Inflammatory macrophage treated with lipopolysaccharide for 1 hour (primary cell): ENCODE measurements around the gene PATL2.
"Not testable (repeated sequence)": the region's sequence is repeated elsewhere in the genome, so short reads cannot be mapped to it uniquely, and the experiment has no call there.

Source experiments
- DNase-seq, 2 donors: peaks; one replicate each; pipeline ENCODE4 v3.0.0-alpha.2; 2020 to 2022

Gene PATL2

DNA sequence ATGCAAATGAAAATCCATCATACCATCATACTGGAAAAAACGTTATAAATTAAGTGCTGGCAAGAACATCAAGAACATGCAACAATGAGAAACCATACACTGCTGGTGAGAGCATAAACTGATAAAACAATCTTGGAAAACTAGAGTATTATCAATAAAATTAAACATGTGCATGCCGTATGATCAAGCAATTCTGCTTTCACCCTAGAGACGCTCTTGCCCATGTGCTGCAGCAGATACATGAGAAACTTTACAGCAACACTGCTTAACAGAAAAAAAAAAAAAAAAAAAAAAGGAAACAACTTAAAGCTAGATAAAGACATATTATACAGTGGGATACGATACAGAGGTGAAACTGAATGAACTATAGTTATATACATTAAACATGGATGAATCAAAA, 69.5 kb downstream of the PATL2 start:
- no peak for DNase-seq

DNA sequence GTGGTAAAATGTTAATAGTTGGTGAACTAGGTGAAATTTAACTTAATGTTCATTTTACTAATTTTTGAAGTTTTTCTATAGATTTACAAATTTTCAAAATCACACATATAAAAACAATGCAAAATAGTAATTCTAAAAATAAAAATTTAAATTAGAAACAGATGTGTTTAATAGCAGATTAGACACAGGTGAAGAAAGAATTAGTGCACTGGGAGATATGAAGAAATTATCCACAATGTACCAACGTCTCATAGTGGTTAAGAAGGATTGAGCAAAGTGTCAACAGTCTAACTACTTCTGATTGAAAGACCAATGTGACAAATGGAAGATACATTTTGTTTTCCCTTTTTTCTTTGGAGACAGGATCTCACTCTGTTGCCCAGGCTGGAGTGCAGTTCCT, 74.1 kb downstream of the PATL2 start:
- DNase-seq, result no peak

DNA sequence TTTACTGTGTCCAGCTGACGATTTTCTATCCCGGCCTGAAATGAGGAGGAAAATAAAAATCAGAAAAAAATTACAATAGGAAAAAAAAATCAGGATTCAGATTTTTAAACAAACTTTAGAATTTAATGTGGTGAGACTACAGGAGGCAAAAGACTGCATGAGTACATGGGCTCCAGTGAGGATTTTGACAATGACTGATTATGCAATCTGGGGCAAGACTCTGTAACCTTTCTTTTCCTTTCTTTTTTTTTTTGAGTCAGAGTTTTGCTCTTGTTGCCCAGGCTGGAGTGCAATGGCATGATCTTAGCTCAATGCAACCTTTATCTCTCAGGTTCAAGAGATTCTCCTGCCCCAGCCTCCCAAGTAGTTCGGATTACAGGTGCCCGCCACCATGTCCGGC, 77.5 kb downstream of the PATL2 start:
- peak; percentile 72 to 80 for DNase-seq

DNA sequence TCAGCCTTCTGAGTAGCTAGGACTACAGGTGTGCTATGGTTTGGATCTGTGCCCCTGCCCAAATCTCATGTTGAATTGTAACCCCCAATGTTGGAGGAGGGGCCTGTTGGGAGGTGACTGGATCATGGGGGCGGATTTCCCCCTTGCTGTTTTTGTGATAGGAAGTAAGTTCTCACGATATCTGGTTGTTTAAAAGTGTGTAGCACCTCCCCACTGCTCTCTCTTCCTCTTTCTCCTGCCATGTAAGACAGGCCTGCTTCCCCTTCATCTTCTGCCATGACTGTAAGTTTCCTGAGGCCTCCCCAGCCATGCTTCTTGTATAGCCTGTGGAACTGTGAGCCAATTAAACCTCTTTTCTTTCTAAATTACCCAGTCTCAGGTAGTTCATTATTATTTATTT, 85.8 kb downstream of the PATL2 start:
- DNase-seq, result not testable (repeated sequence)

DNA sequence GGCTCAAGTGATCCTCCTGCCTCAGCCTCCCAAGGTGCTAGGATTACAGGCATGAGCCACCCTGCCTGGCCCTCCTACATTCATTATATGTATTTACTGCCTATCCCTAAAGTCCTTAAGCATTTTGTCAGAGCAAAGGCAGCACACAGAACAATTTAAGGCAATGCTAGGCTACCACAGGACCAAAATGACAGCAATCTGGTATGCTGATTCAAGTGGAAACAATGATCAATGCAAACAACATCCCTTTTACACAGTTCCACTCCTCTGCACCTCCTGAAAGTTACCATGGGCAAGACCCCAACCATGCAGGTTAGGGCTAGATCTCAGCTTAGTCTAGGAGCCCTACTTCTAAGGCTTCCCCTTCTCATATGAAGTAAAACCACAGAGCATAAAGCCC, 87.9 kb downstream of the PATL2 start:
- no peak for DNase-seq

DNA sequence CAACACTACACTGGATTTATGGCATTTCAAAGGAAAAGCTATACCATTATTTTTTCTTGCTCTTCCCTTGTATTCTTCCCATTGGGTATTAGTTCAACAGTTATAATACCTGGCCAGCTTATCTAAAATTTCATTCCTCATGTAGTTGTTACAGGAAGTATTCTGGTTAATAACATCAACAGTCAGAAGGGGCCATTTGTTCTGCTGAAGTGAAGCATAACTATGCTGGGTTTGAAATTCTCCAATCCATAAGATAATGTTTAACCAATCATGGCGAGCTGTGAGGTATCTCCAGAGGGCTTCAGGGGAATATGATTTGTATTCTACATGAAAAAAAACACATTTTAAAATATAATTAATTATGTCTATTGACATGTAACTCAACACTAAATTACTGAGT, 91.0 kb downstream of the PATL2 start:
- no peak for DNase-seq

DNA sequence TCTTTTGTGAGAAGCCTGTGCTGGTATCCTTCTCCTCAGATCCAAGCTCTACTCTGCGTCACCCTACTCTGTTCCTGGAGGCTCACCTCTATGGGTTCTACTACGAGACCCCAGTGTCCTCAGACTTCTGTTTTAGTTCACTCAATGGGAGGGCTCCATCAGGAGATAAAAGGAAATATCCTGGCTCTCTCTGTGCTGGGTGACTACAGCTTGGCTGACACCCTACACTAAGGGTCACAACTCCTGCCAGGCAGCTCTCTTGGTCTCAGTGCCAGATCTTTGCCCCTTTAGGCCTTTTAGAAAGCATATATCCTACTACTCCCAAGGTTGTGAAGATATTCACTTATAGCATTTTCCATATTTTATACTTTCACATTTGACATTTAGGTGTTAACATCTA, 94.1 kb downstream of the PATL2 start:
- DNase-seq, result no peak
